DOHH2 (cell line): ENCODE results near the gene ITGB4.
"Not testable (repeated sequence)": the region's sequence is repeated elsewhere in the genome, so short reads cannot be mapped to it uniquely, and the experiment has no call there.

Experiments
- H3F3A ChIP-seq: fragments of 200-600 bp; sonication (generic), shearing (Covaris generic); 2 replicates; pipeline ENCODE4 v1.6.0; 2016; ENCODE audit warnings: antibody characterized with exemption, mild to moderate bottlenecking; ENCODE audit not compliant: control insufficient read depth, insufficient read depth
- H3K27ac ChIP-seq: fragments of 200-600 bp; sonication (generic); 2 replicates; pipeline ENCODE4 v1.5.1; 2014; ENCODE audit warnings: low read depth, mild to moderate bottlenecking, low read length, moderate library complexity
- H3K27me3 ChIP-seq: fragments of 200-600 bp; sonication (generic); 2 replicates; pipeline ENCODE4 v1.6.1; 2014; ENCODE audit warnings: mild to moderate bottlenecking, low read length, mixed read lengths; ENCODE audit not compliant: control insufficient read depth
- H3K36me3 ChIP-seq: fragments of 200-600 bp; sonication (generic); 2 replicates; pipeline ENCODE4 v1.6.1; 2014; ENCODE audit warnings: mild to moderate bottlenecking, low read length, moderate library complexity, mixed read lengths; ENCODE audit not compliant: control insufficient read depth
- H3K4me1 ChIP-seq: fragments of 200-600 bp; sonication (generic); 2 replicates; pipeline ENCODE4 v1.6.1; 2014; ENCODE audit warnings: mild to moderate bottlenecking, low read length, mixed read lengths; ENCODE audit not compliant: control insufficient read depth
- H3K4me2 ChIP-seq: fragments of 200-600 bp; sonication (generic); 2 replicates; pipeline ENCODE4 v1.6.0; 2014; ENCODE audit warnings: mild to moderate bottlenecking, low read length, moderate library complexity
- H3K4me3 ChIP-seq: fragments of 200-600 bp; sonication (generic); 2 replicates; pipeline ENCODE4 v1.5.1; 2014; ENCODE audit warnings: mild to moderate bottlenecking, low read length, mixed read lengths
- H3K79me2 ChIP-seq: fragments of 200-600 bp; sonication (generic); 2 replicates; pipeline ENCODE4 v1.6.1; 2014; ENCODE audit warnings: mild to moderate bottlenecking, low read length, mixed read lengths; ENCODE audit not compliant: control insufficient read depth
- H3K9me2 ChIP-seq: fragments of 200-600 bp; sonication (generic); replicated peaks from 2 replicates; pipeline ENCODE4 v1.6.1; 2014; ENCODE audit warnings: mild to moderate bottlenecking, low read length, mixed read lengths; ENCODE audit not compliant: control insufficient read depth
- H3K9me3 ChIP-seq: fragments of 200-600 bp; sonication (generic); 2 replicates; pipeline ENCODE4 v1.6.1; 2014; ENCODE audit warnings: antibody characterized with exemption, low read length, mixed read lengths; ENCODE audit not compliant: control insufficient read depth, insufficient read depth
- H4K20me1 ChIP-seq: fragments of 200-600 bp; sonication (generic); 2 replicates; pipeline ENCODE4 v1.6.0; 2014; ENCODE audit warnings: low read depth, mild to moderate bottlenecking, antibody characterized with exemption, low read length, moderate library complexity; ENCODE audit not compliant: control insufficient read depth, insufficient read depth
- CTCF ChIP-seq: fragments of 200-600 bp; sonication (generic); IDR thresholded peaks from one replicate; pipeline ENCODE4 v1.5.1; 2014; ENCODE audit warnings: antibody characterized with exemption, mild to moderate bottlenecking, low read depth, low read length; ENCODE audit not compliant: poor library complexity, severe bottlenecking
- EZH2phosphoT487 ChIP-seq: fragments of 200-600 bp; sonication (generic); IDR thresholded peaks from 2 replicates; pipeline ENCODE4 v1.6.1; 2017; ENCODE audit warnings: borderline replicate concordance, mild to moderate bottlenecking, antibody characterized with exemption, low read length, moderate library complexity, mixed read lengths

Gene ITGB4

DNA sequence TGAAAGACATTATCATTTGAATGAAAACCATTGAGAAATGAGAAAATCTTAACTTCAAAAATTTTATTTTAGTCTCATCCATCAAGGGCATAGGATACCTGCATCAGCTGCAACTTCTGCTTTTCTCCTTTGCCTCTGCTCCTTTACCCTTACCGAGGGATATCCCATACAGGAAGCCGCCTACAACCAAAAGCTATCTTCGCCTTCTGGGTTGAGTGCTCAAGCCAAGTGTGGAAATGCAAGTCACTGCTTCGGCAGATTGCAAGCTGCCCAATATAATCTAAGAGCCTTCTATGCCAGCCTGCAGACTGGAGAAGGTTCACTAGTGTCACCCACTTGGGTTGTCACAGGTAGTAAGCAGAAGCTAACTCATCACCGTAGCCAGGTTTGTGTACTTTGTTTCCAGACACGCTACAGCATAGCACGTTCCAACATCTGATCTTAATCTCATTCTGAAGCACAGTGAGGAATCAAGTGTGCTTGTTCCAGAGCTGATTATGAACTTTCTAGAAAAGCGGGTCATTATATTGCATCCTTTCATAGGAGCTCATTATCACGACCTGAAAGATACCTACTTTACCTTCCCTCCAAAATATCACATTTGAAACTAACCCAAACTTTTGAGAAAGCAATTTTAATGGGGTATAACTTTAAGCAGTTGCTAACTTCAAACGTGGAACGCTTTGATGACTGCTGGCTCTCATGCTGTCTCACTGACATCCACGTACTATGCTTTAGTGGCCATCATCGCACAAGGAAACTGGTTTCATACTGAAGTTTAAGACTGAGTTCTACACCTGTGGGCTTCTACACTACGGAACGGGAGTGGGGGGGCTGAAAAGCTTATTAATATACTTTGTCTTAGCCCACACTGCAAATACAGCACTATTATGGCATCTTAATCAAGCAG, 55.4 kb downstream of the ITGB4 start:
- peaks cover 40% of the 10 kb centered on the region for H3K36me3 ChIP-seq
- H3K27me3 ChIP-seq = no peaks in the 10 kb centered on the region
- no peak overlapping the region for H3K4me3 ChIP-seq
- no peak overlapping the region for H3K27ac ChIP-seq
- H4K20me1 ChIP-seq = peaks cover 20% of the 10 kb centered on the region
- H3K79me2 ChIP-seq = peaks cover 27% of the 10 kb centered on the region
- TF ChIP-seq CTCF (no peak), EZH2phosphoT487 (no peak)
- H3K4me1 ChIP-seq = peaks cover 27% of the 10 kb centered on the region
- no peaks in the 10 kb centered on the region for H3K9me2 ChIP-seq
- H3K4me2 ChIP-seq = peak overlapping the region; percentile 80
- H3F3A ChIP-seq = peaks cover 44% of the 10 kb centered on the region
- no peaks in the 10 kb centered on the region for H3K9me3 ChIP-seq

- H3K36me3 ChIP-seq = peaks cover 40% of the 10 kb centered on the region
- peak overlapping the region; percentile 87 for H3K4me3 ChIP-seq
- peaks cover 31% of the 10 kb centered on the region for H3K4me1 ChIP-seq
- peak overlapping the region; percentile 80 for H3K4me2 ChIP-seq
- H3K9me3 ChIP-seq = no peaks in the 10 kb centered on the region
- no peaks in the 10 kb centered on the region for H3K27me3 ChIP-seq
- peaks cover 20% of the 10 kb centered on the region for H4K20me1 ChIP-seq
- peaks cover 29% of the 10 kb centered on the region for H3K79me2 ChIP-seq
- no peak overlapping the region for H3K27ac ChIP-seq
- TF ChIP-seq EZH2phosphoT487 (no peak), CTCF (no peak)
- no peaks in the 10 kb centered on the region for H3K9me2 ChIP-seq
- peaks cover 45% of the 10 kb centered on the region for H3F3A ChIP-seq
Observed at GRCh38 chr17:75777296-75777922, 56.1 kb downstream of the ITGB4 start.

DNA sequence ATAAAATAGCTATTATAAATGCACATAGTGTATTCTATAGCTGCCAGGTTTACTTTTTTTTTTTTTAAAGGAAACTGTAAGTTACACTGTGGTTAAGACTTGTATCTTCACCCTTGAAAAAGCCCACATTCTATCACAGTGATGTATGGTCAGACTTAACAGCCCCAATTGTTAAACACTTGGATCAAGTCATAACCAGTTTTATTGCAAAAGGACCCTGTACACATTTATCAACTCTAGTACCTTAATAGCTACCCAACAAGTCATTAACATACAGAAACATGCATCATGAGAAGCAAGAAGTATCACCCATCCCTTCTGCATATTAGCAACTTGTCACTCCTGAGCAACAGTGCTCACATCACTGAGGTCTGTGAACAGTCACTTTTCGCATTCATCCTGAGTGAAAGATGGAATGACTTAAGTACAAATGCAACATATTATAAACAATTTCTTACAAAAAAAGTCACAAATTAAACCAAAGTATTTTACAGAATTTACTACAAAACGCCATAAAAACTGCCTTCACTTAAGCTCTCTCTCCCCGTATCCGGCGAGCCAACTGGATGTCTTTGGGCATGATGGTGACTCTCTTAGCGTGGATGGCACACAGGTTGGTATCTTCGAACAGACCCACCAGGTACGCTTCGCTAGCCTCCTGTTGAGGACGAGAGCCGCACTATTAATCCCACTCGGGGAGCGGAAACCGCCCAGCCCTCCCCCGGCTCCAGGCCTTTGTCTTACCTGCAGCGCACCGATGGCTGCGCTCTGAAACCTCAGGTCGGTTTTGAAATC, 57.0 kb downstream of the ITGB4 start:
- not testable (repeated sequence) for H3K9me3 ChIP-seq, H3K27me3 ChIP-seq, H3K9me2 ChIP-seq
- H4K20me1 ChIP-seq = peaks cover 20% of the 10 kb centered on the region
- peak overlapping the region; percentile 87 for H3K4me3 ChIP-seq
- peaks cover 40% of the 10 kb centered on the region for H3K4me1 ChIP-seq
- peaks cover 53% of the 10 kb centered on the region for H3F3A ChIP-seq
- peak overlapping the region; percentile 80 for H3K4me2 ChIP-seq
- peak overlapping the region; percentile 81 for H3K27ac ChIP-seq
- peaks cover 40% of the 10 kb centered on the region for H3K36me3 ChIP-seq
- H3K79me2 ChIP-seq = peaks cover 30% of the 10 kb centered on the region
